Measurements from ENCODE around the gene LRCH1.
A peak's percentile ranks its signal among the peaks of the same experiment; 100 is the strongest.

Gene LRCH1

GRCh38 chr13:46644816-46645215 is 91.8 kb downstream of the LRCH1 start:
- H3K4me3 ChIP-seq (ENCODE audit: low read length) = no peak overlapping the region
- no peak for TF ChIP-seq ZNF274 (IDR thresholded peaks at IDR 0.05; ENCODE audit: low read depth, low read length)

- TF ChIP-seq ZNF274 (IDR thresholded peaks at IDR 0.05; ENCODE audit: low read depth, low read length) = no peak
- H3K4me3 ChIP-seq (ENCODE audit: low read length) = no peak overlapping the region
These were observed 94.6 kb downstream of the LRCH1 start for GRCh38 chr13:46647512-46648065.

GRCh38 chr13:46648166-46648607 is 95.2 kb downstream of the LRCH1 start:
- no peak overlapping the region for H3K4me3 ChIP-seq (ENCODE audit: low read length)
- TF ChIP-seq ZNF274 (IDR thresholded peaks at IDR 0.05; ENCODE audit: low read depth, low read length) = no peak

GRCh38 chr13:46649816-46650215 is 96.8 kb downstream of the LRCH1 start:
- no peak for TF ChIP-seq ZNF274 (IDR thresholded peaks at IDR 0.05; ENCODE audit: low read depth, low read length)
- no peak overlapping the region for H3K4me3 ChIP-seq (ENCODE audit: low read length)

GRCh38 chr13:46654951-46655350 is 102.0 kb downstream of the LRCH1 start:
- H3K4me3 ChIP-seq (ENCODE audit: low read length) = no peak overlapping the region
- no peak for TF ChIP-seq ZNF274 (IDR thresholded peaks at IDR 0.05; ENCODE audit: low read depth, low read length)

- TF ChIP-seq ZNF274 (IDR thresholded peaks at IDR 0.05; ENCODE audit: low read depth, low read length) = no peak
- peak overlapping the region; percentile 47; the same call in 1 of the 2 replicates for H3K4me3 ChIP-seq (ENCODE audit: low read length)
These were observed 102.6 kb downstream of the LRCH1 start for GRCh38 chr13:46655377-46656180.

- peak overlapping the region; percentile 41; the same call in 1 of the 2 replicates for H3K4me3 ChIP-seq (ENCODE audit: low read length)
- TF ChIP-seq ZNF274 (IDR thresholded peaks at IDR 0.05; ENCODE audit: low read depth, low read length) = no peak
These were observed 103.8 kb downstream of the LRCH1 start for GRCh38 chr13:46656786-46657185.

GRCh38 chr13:46659413-46660065 is 106.6 kb downstream of the LRCH1 start:
- H3K4me3 ChIP-seq (ENCODE audit: low read length) = no peak overlapping the region
- no peak for TF ChIP-seq ZNF274 (IDR thresholded peaks at IDR 0.05; ENCODE audit: low read depth, low read length)

- H3K4me3 ChIP-seq (ENCODE audit: low read length) = no peak overlapping the region
- TF ChIP-seq ZNF274 (IDR thresholded peaks at IDR 0.05; ENCODE audit: low read depth, low read length) = no peak
These were observed 107.4 kb downstream of the LRCH1 start for GRCh38 chr13:46660416-46660815.

- H3K4me3 ChIP-seq (ENCODE audit: low read length) = no peak overlapping the region
- TF ChIP-seq ZNF274 (IDR thresholded peaks at IDR 0.05; ENCODE audit: low read depth, low read length) = no peak
These were observed 107.9 kb downstream of the LRCH1 start for GRCh38 chr13:46660857-46661256.

GRCh38 chr13:46662690-46663089 is 109.7 kb downstream of the LRCH1 start:
- TF ChIP-seq ZNF274 (IDR thresholded peaks at IDR 0.05; ENCODE audit: low read depth, low read length) = no peak
- no peak overlapping the region for H3K4me3 ChIP-seq (ENCODE audit: low read length)

- peak overlapping the region; percentile 23; the same call in 1 of the 2 replicates for H3K4me3 ChIP-seq (ENCODE audit: low read length)
- no peak for TF ChIP-seq ZNF274 (IDR thresholded peaks at IDR 0.05; ENCODE audit: low read depth, low read length)
These were observed 110.5 kb downstream of the LRCH1 start for GRCh38 chr13:46663206-46664037.

GRCh38 chr13:46664195-46664594 is 111.2 kb downstream of the LRCH1 start:
- TF ChIP-seq ZNF274 (IDR thresholded peaks at IDR 0.05; ENCODE audit: low read depth, low read length) = no peak
- no peak overlapping the region for H3K4me3 ChIP-seq (ENCODE audit: low read length)

- TF ChIP-seq ZNF274 (IDR thresholded peaks at IDR 0.05; ENCODE audit: low read depth, low read length) = no peak
- H3K4me3 ChIP-seq (ENCODE audit: low read length) = peak overlapping the region; percentile 57; the same call in 1 of the 2 replicates
These were observed 112.3 kb downstream of the LRCH1 start for GRCh38 chr13:46665248-46665632.
